NCI-H345 treated with DMSO at 0.1 percent for 48 hours (cell line): ENCODE data around the gene HNRNPAB.
"Not testable (repeated sequence)": the region's sequence is repeated elsewhere in the genome, so short reads cannot be mapped to it uniquely, and the experiment has no call there.

Experiments used
- DNase-seq: peaks from one replicate; lab custom pipeline; 2025; ENCODE audit not compliant: unreplicated experiment; lab: John Stamatoyannopoulos, UW

The HNRNPAB gene

DNA sequence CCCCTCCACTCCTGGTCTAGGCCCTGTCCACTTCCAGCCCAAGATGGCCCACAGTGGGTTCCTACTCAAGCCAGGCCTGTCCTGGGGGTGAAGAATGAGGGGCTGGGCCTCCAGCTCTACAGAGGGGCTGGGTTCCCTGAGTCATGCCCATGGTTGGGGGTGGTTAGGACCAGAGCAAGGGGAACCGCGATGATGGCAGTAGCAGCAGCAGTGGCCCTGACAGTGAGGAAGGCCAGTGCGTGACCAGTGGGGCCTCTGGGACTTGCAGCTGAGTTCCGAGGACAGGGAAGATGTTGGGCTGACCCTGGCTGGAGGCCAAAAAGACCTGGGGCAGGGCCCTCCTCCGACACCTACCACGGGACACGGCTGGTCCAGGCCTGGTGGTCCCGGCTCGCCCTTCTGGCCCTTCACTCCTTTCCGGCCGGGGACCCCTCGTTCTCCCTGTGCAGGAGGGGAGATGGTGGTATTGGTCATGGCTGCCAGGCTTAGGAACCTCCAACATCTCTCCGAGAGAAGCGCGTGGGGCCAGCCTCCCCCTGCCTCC, 37.4 kb downstream of the HNRNPAB start:
- DNase-seq = no peak

- DNase-seq = no peak
Observed at GRCh38 chr5:178242416-178242815, 38.1 kb downstream of the HNRNPAB start.

- no peak for DNase-seq
Observed at GRCh38 chr5:178244576-178244975, 40.2 kb downstream of the HNRNPAB start.

DNA sequence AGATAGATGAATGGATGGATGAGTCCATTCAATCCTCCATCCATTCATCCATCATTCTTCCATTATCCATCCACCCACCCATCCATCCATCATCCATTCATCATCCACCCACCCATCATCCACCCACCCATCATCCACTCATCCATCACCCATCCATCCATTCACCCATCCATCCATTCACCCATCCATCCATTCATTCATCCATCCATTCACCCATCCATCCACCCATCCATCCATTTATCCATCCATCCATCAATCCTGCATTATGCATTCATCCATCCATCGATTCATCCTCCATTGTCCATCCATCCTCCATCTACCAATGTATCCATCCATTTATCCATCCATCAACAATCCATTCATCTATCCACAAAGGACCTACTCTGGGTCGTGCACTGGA, 41.1 kb downstream of the HNRNPAB start:
- DNase-seq = no peak

DNA sequence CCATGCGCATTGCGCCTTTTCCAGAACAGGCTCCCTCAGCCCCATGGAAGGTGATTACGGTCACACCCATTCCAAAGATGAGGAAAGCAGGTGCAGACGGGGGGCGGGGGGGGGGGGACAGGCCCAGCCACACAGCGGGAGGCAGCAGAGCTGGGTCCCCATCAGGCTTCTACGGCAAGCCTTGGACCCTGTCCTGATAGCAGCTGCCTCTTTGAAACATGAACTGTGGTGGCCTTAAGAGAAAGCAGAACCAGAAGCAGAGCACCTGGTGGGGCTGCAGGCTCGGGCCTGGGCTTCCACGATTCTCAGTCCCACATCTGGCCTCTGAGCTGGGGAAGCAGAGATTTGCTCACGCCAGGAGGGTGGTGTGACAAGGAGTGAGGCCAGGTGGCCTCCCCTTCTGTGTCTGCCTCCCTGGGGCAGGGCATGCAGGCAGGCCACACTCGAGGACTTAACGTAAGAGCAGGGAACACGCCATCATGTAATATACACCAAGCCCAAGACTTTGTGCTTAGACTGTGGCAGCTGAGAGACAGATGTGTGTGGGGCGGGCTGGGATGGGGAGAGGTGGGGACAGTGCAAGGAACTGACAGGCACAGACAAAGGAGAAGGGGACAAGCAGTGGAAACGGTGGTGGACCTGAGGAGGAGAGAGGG, 42.4 kb downstream of the HNRNPAB start:
- no peak for DNase-seq

DNA sequence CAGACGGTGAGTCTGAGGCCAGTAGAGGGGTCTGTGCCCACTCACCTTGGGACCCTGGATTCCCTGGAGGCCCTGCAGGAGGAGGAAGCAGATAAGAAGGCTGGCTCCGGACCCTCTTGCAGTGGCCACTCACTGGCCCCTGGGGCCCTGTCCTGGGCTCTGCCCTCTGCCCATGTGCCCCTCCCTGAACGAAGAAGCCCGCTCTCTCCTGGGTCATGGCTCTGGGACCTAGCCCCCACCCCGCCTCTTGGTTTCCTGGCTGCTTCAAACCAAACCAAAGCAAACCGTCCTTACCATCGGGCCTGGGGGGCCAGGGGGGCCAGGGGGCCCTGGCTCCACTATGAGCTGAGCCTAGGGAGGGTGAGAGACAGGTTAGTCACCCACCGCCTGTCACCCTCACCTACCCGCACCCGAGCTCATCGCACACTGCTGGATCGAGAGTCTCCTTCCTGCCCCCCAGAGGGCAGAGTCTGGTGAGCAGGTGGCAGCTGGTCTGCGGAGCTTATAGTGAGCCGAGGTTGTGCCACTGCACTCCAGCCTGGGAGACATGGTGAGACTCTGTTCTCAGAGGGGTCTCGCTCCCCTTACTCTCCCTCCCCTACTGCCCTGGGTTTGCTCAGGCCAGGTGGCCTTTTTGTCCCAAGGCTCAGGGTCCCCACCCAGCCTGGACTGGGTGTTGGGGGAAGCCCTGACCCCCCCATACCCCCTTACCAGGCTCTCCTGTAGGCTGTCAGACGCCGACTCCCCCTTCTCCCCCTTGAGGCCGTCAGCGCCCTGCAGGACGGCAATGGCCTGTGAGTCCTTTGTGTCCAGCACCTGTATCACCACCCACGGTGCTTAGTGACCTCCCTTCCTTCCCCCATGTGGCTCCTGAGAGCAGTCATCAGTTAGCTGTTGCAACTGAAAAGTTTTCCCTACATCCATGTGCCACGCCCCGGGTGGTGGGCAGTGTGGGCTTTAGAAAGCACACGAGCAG, 43.4 kb downstream of the HNRNPAB start:
- DNase-seq = no peak

GRCh38 chr5:178248750-178249149, 44.4 kb downstream of the HNRNPAB start:
- DNase-seq = no peak

DNA sequence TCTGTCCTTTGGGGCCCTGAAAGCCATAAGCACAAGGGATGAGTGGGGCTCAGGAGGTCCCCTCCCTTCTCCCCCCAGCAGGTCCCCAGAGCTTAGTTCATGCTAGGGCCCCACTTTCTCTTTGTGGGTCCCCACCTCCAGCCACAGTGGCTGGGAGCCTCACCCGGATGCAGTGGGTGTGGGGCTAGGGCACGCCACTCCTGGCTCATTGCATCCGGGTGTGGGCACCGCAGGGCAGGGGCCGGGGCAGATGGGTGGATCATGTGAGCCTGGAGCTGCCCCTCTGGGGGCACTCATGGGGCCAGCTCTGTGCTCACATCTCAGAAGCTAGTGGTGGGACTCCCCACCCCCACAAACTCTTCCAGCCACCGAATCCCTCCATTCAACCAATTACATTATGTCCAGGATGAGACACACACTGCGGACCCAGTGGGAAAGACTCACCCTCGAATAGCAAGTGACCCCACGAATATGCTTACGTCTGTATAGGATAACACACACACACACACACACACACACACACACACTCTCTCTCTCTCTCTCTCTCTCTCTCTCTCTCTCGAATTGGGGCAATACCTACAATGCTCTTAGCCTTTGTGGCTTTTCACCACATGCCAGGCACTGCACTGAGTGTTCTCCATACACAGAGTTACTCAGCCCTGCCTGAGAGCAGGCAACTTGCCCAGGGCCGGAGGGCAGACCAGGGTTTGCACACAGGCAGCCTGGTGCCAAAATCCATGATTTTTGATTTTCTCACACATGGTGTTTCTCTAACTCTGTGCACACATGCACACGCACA, 45.1 kb downstream of the HNRNPAB start:
- DNase-seq = no peak

- DNase-seq = no peak
Observed at GRCh38 chr5:178250263-178250662, 45.9 kb downstream of the HNRNPAB start.

DNA sequence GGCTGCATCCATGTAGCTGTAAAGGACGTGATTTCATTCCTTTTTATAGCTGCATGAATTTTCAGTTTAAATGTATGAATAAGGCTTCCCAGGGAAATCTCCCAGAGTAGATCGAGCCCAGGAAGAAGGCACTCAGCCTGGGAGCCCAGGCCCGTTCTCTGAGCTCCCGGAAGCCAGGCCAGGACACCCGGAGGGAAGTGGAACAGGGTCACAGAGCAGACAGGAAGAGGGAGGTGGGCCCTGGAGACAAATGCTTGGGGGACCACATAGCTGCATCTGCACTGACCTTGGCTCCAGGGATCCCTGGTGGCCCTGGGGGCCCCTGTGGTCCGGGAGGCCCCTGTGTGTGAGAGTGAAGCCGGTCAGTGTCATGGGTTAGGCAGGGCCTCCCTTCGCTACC, 47.9 kb downstream of the HNRNPAB start:
- DNase-seq = no peak

DNA sequence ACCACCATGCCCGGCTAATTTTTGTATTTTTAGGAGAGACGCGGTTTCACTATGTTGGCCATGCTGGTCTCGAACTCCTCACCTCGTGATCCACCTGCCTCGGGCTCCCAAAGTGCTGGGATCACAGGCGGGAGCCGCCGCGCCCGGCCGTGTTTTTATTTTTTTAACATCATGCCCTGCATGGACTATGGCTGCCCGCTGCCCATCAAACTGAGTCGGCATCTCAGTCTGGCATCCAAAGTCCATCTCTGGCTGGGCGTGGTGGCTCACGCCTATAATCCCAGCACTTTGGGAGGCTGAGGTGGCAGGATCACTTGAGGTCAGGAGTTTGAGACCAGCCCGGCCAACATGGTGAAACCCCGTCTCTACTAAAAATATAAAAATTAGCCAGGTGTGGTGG, 49.3 kb downstream of the HNRNPAB start:
- not testable (repeated sequence) for DNase-seq

DNA sequence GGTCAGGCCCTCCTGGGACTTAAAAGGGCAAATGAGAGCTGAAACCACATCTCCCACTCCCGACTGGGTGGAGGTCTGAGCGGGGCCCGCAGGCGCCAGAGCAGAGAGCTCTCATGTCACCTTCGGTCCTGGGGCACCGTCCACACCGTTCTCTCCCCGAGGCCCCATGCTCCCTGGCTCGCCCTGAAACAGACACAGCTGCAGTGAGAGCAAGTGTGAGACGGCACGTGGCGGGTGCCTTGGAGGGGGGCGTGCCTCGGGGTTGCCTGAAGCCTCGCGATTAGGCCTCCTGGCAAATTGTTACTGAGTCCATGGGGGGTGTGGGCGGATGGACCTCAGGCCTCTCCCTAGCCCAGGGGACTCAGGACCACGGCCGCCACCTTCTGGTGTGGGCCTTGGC, 52.4 kb downstream of the HNRNPAB start:
- DNase-seq = no peak

- no peak for DNase-seq
Observed at GRCh38 chr5:178257650-178258049, 53.3 kb downstream of the HNRNPAB start.

DNA sequence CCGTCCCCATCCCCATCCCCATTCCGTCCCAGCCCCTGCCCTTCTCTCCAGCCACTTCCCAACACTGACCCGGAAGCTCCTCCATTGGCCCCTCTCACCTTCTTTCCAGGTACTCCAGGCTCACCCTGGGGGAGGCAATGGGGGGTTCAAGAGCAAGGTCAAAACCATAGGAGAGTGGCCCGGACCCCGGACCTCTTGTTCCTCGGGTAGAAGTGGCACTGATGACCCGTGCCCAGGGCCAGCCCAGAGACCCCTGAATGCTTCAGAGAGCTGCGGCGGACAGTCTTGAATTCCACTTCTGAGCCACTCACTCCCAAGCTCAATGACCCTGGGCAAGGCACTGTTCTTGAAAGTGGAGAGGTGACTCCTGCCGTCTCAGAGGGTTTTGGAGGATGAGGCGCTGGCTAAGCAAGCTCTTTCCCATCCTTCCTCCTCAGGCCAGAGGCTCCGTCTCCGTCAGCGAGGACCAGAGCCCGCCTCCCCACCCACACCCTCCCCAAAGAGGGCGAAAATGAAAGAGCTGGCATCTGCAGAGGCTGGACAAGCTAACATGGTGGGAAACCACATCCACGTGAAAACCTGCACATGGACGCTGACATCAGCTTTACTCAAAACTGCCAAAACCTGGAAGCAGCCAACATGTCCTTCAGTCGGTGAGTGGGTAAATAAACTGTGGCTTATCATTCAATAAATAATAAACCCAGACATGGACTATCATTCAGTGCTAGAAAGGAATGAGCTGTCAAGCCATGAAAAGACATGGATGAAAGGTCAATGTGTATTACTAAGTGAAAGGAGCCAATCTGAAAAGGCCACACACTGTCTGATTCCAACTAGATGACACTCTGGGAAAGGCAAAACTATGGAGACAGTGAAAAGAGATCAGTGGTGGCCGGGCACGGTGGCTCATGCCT, 55.5 kb downstream of the HNRNPAB start:
- no peak for DNase-seq
